ENCODE data around the gene STK40.

GRCh38 chr1:36345353-36345752 lies 40.4 kb downstream of the STK40 start:
- TF ChIP-seq, protein P1, sequence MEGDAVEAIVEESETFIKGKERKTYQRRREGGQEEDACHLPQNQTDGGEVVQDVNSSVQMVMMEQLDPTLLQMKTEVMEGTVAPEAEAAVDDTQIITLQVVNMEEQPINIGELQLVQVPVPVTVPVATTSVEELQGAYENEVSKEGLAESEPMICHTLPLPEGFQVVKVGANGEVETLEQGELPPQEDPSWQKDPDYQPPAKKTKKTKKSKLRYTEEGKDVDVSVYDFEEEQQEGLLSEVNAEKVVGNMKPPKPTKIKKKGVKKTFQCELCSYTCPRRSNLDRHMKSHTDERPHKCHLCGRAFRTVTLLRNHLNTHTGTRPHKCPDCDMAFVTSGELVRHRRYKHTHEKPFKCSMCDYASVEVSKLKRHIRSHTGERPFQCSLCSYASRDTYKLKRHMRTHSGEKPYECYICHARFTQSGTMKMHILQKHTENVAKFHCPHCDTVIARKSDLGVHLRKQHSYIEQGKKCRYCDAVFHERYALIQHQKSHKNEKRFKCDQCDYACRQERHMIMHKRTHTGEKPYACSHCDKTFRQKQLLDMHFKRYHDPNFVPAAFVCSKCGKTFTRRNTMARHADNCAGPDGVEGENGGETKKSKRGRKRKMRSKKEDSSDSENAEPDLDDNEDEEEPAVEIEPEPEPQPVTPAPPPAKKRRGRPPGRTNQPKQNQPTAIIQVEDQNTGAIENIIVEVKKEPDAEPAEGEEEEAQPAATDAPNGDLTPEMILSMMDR (IDR thresholded peaks at IDR 0.05; ENCODE audit: low read length) = no peak
- TF ChIP-seq EZH2phosphoT487 (IDR thresholded peaks at IDR 0.05; ENCODE audit: low read length) = no peak
- TF ChIP-seq EZH2 (optimal IDR thresholded peaks at IDR 0.05; ENCODE audit: low read depth, low read length) = no peak

Data from MM.1S (cell line).